HCT116 (cell line): ENCODE measurements around the gene TMEM132D.

Experiments used
- CTCF ChIP-seq, 3 experiments: fragments of 200-600 bp in 1 of 3; sonication (generic) in 1 of 3; IDR thresholded peaks in 2 of 3; conservative IDR thresholded peaks in 1 of 3; 2 replicates each; pipeline ENCODE4 v1.5.1; 2012 to 2017; ENCODE audit warnings: low read depth in 2 of 3, low read length in 2 of 3, antibody characterized with exemption in 1 of 3, borderline replicate concordance in 1 of 3, control low read depth in 1 of 3, mild to moderate bottlenecking in 1 of 3, mixed read lengths in 1 of 3, mixed run types in 1 of 3, moderate library complexity in 1 of 3; ENCODE audit not compliant: insufficient read depth in 1 of 3
- EGR1 ChIP-seq: IDR thresholded peaks from 2 replicates; pipeline ENCODE4 v1.6.1; 2012; ENCODE audit warnings: low read depth

- TF ChIP-seq CTCF (IDR thresholded peaks at IDR 0.05 in 2 of 3, conservative IDR thresholded peaks at IDR 0.05 in 1 of 3; ENCODE audit: borderline replicate concordance in 1 of 3, insufficient read depth in 1 of 3, low read depth in 2 of 3, low read length in 2 of 3) (no peak), EGR1 (no peak)
These were observed 758.4 kb downstream of the TMEM132D start for GRCh38 chr12:129145381-129145780.
